Activated CD4-positive, alpha-beta T cell treated with anti-CD3 and anti-CD28 coated beads, Interleukin-2, amount 10 ng/mL, durations not matched to agents 24 days and 14 days (primary cell): ENCODE results near the gene FLNC. TPM values are rescaled to one million over a fixed set of nuclear protein-coding genes. Genes with fewer than 3 reads are reported as not detected.

Experiments
- DNase-seq: peaks from one replicate; pipeline ENCODE4 v3.0.0; 2022
- H3K27ac Mint-ChIP-seq: one replicate; pipeline ENCODE4 v1.8.0; 2022; ENCODE audit warnings: mild to moderate bottlenecking, mixed read lengths
- H3K27me3 Mint-ChIP-seq: one replicate; pipeline ENCODE4 v1.8.0; 2022; ENCODE audit warnings: mixed read lengths
- H3K36me3 Mint-ChIP-seq: one replicate; pipeline ENCODE4 v1.8.0; 2022; ENCODE audit warnings: low read depth, mild to moderate bottlenecking, mixed read lengths
- H3K4me1 Mint-ChIP-seq: one replicate; pipeline ENCODE4 v1.8.0; 2021; ENCODE audit warnings: mixed read lengths
- H3K4me3 Mint-ChIP-seq: one replicate; pipeline ENCODE4 v1.8.0; 2022; ENCODE audit warnings: mild to moderate bottlenecking, moderate library complexity, mixed read lengths
- H3K9me3 Mint-ChIP-seq: one replicate; pipeline ENCODE4 v1.8.0; 2021; ENCODE audit warnings: mixed read lengths
- intact Hi-C: fragments of 100-400 bp; cut with micrococcal nuclease; formaldehyde crosslinking; loops from one replicate; pipeline ENCODE4 v1.15.1; 2023
- total RNA-seq: library from RNA; stranded (reverse); gene quantifications from 2 replicates; pipeline ENCODE4 v1.2.3, GENCODE V29; 2022

The FLNC gene
- total RNA-seq: 0.02 and 0.09 TPM in 2 replicates

- DNase-seq: peak; percentile 79
- Mint-ChIP-seq H3K36me3 (no peaks in the 10 kb centered on the region), H3K27me3 (peaks cover 42% of the 10 kb centered on the region), H3K27ac (no peak within 1 kb of the TSS), H3K9me3 (no peaks in the 10 kb centered on the region), H3K4me3 (peak within 1 kb of the TSS; percentile 73), H3K4me1 (peaks cover 8% of the 10 kb centered on the region)
- intact Hi-C loops: no loop called here
Observed at GRCh38 chr7:128830231-128831177, at the start of gene FLNC. Gene FLNC, plus strand, starts transcription at chr7:128830406. Its CDS starts 232 bp downstream, at chr7:128830638.

- H3K9me3 Mint-ChIP-seq: peaks cover 17% of the 10 kb centered on the region
- H3K4me3 Mint-ChIP-seq: no peak overlapping the region
- no peak for DNase-seq
- intact Hi-C loops: no loop called here
- no peak overlapping the region for H3K27ac Mint-ChIP-seq
- peaks cover 9% of the 10 kb centered on the region for H3K4me1 Mint-ChIP-seq
- peaks cover 14% of the 10 kb centered on the region for H3K27me3 Mint-ChIP-seq
- H3K36me3 Mint-ChIP-seq: peaks cover 2% of the 10 kb centered on the region
Observed at GRCh38 chr7:128781126-128781525, 49.1 kb upstream of the FLNC start.

DNA sequence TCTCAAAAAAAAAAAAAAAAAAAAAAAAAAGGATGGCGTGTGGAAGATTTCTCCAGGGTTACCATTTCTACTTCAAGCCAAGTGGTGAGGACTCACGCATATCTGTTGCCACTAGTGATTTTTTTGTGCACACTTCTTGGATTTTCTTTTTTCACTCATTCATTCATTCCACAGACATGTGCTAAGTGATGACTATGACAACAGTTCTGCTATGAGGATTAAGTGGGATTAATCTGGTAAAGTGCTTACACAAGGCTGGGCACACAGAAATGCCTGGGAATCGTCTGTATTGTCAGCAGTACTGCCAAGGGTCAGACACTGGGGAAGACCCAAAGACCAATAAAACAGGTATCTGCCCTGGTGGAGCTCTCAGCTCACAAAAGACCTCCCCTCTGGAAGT is 48.4 kb upstream of the FLNC start:
- intact Hi-C loops: no loop called here
- no peak for DNase-seq
- Mint-ChIP-seq H3K36me3 (no peaks in the 10 kb centered on the region), H3K9me3 (peaks cover 13% of the 10 kb centered on the region), H3K27me3 (peaks cover 18% of the 10 kb centered on the region), H3K4me3 (no peak overlapping the region), H3K4me1 (peaks cover 6% of the 10 kb centered on the region), H3K27ac (no peak overlapping the region)

GRCh38 chr7:128783143-128783861 is 46.9 kb upstream of the FLNC start:
- H3K4me1 Mint-ChIP-seq: no peaks in the 10 kb centered on the region
- no peaks in the 10 kb centered on the region for H3K36me3 Mint-ChIP-seq
- intact Hi-C loops: no loop called here
- no peak for DNase-seq
- H3K4me3 Mint-ChIP-seq: no peak overlapping the region
- peaks cover 23% of the 10 kb centered on the region for H3K27me3 Mint-ChIP-seq
- no peak overlapping the region for H3K27ac Mint-ChIP-seq
- H3K9me3 Mint-ChIP-seq: no peaks in the 10 kb centered on the region

DNA sequence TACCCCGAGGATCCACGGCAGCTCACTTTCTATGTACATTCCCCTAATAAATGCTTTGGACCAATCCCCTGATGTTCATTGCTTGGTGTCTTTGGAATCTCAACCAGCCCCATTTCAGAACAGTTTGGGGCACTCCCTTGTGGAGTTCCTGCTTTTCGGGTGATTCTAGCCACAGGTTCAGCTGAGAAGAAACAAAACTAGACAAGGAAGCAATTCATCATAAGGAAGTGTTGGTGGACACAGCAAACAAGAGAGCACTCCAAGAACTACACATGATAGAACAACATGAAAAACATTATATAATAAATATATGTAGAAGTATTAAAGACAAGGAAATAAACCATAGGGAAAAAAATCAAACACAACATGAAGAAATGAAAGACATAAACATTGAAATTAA is 44.5 kb upstream of the FLNC start:
- no peaks in the 10 kb centered on the region for H3K36me3 Mint-ChIP-seq
- intact Hi-C loops: no loop called here
- no peaks in the 10 kb centered on the region for H3K9me3 Mint-ChIP-seq
- peaks cover 5% of the 10 kb centered on the region for H3K4me1 Mint-ChIP-seq
- H3K27me3 Mint-ChIP-seq: peaks cover 43% of the 10 kb centered on the region
- H3K27ac Mint-ChIP-seq: no peak overlapping the region
- DNase-seq: no peak
- H3K4me3 Mint-ChIP-seq: no peak overlapping the region

- intact Hi-C loops: no loop called here
- H3K4me1 Mint-ChIP-seq: peaks cover 8% of the 10 kb centered on the region
- DNase-seq: no peak
- H3K9me3 Mint-ChIP-seq: no peaks in the 10 kb centered on the region
- no peak overlapping the region for H3K27ac Mint-ChIP-seq
- H3K36me3 Mint-ChIP-seq: no peaks in the 10 kb centered on the region
- peaks cover 41% of the 10 kb centered on the region for H3K27me3 Mint-ChIP-seq
- H3K4me3 Mint-ChIP-seq: no peak overlapping the region
Observed at GRCh38 chr7:128788446-128789412, 41.5 kb upstream of the FLNC start.

DNA sequence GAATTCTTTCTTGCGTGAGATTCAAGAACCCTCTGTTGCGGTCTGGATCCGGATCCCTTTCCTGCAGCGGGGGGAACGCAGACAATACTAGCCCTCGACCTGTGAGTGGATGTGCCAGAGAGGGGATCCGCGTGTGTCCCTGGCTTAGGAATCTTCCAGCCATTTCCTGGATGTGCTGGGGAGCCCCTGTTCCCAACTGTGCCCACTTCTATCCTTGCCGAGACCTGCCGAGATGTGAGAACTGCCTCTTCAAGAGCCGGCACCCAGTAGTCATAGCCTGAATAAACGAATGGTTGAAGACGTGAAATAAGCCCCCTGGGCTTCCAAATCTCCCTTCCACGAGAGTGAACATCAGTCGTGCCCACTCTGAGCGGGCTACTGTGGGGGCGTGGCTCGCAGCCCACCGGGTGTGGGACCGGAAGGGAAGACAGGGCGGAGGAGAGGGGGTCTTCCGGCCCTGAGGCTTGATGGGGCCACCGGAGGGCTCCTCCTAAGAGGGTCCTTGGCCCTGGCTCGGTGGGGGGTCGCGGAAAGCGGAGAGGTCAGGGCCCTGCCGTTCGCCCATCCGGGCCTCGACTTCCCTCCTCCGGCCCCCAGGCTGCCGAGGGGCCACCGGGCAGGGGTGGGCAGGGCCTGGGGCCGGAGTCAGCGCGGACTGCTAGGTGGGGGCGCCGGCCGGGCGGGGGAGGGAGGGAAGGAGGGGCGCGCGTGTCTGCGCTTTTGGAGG is 39.7 kb upstream of the FLNC start:
- peaks cover 39% of the 10 kb centered on the region for H3K27me3 Mint-ChIP-seq
- peak overlapping the region; percentile 80 for H3K27ac Mint-ChIP-seq
- H3K9me3 Mint-ChIP-seq: no peaks in the 10 kb centered on the region
- peaks cover 2% of the 10 kb centered on the region for H3K36me3 Mint-ChIP-seq
- DNase-seq: peak; percentile 62
- peaks cover 9% of the 10 kb centered on the region for H3K4me1 Mint-ChIP-seq
- H3K4me3 Mint-ChIP-seq: peak overlapping the region; percentile 86
- intact Hi-C loops: loop anchor here (1.0 to 5.0 kb wide), 2 partner anchors 51 to 92 kb away; partner anchors contain the start of gene CALU

DNA sequence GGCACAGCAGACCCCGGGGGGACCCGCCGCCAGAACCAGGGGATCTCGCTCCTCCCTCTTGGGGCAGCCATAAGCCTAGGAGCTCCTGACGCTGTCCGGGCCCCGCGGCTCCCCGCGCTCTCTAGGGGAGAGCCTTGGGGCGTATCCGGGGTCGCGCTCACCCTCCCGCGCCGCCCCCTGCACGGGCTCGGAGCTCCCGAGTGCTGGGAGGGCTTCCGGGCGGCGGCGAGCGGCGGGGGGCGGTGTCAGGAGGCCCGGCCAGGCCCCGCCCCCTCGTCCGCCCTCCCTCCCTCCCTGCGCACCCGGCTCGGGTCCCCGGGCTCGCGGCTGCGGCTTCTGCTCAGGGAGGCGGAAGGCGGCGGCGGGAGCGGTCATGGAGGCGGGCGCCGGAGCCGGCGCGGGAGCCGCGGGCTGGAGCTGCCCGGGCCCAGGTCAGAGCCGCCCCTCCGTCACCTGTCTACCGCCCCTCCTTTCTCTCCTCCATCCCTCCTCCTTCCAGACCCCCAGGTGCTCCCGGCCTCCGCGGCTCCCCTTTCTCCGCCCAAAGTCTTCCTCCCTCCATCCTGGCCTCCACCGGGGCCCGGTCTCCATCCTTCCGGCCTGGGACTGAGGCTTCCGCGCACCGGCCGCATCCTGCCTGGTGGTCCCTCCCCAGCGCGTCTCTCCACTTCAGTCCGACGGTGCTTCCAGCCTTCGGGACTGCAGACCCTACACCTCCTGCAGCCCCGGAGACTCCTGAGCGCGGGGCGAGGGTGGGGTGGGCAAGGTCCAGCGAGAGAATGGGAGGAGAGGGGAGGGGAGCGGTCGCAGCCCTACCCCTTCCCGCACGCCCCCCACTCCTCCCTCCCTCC is 38.9 kb upstream of the FLNC start, which contains the start of gene CCDC136:
TSS of gene CCDC136 (plus strand) at position 848 of the 851 bp plus-strand sequence. CDS start 444 bp downstream, outside the sequence.
- Mint-ChIP-seq H3K36me3 (peaks cover 2% of the 10 kb centered on the region), H3K4me1 (peaks cover 9% of the 10 kb centered on the region), H3K4me3 (peak within 1 kb of the TSS; percentile 88), H3K27me3 (peaks cover 32% of the 10 kb centered on the region), H3K9me3 (no peaks in the 10 kb centered on the region), H3K27ac (peak within 1 kb of the TSS; percentile 64)
- intact Hi-C loops: loop anchor here (1.0 to 5.0 kb wide), 2 partner anchors 52 to 91 kb away; partner anchors contain the start of gene CALU
- DNase-seq: peak; percentile 93

GRCh38 chr7:128791972-128792327 is 38.3 kb upstream of the FLNC start:
- H3K4me1 Mint-ChIP-seq: peaks cover 9% of the 10 kb centered on the region
- H3K36me3 Mint-ChIP-seq: peaks cover 2% of the 10 kb centered on the region
- intact Hi-C loops: loop anchor here (1.0 to 5.0 kb wide), 2 partner anchors 53 to 90 kb away; partner anchors contain the start of gene CALU
- no peak overlapping the region for H3K27ac Mint-ChIP-seq
- H3K9me3 Mint-ChIP-seq: no peaks in the 10 kb centered on the region
- H3K4me3 Mint-ChIP-seq: peak overlapping the region; percentile 88
- DNase-seq: no peak
- peaks cover 30% of the 10 kb centered on the region for H3K27me3 Mint-ChIP-seq

GRCh38 chr7:128792471-128793180 is 37.6 kb upstream of the FLNC start:
- intact Hi-C loops: loop anchor here (5.0 kb wide), 1 partner anchor 90 kb away; no protein-coding TSS in a partner anchor
- Mint-ChIP-seq H3K9me3 (no peaks in the 10 kb centered on the region), H3K27ac (peak overlapping the region; percentile 60), H3K36me3 (peaks cover 2% of the 10 kb centered on the region), H3K27me3 (peaks cover 27% of the 10 kb centered on the region), H3K4me1 (peaks cover 9% of the 10 kb centered on the region), H3K4me3 (peak overlapping the region; percentile 70)
- no peak for DNase-seq

GRCh38 chr7:128793181-128793547 is 37.0 kb upstream of the FLNC start:
- intact Hi-C loops: loop anchor here (5.0 kb wide), 1 partner anchor 89 kb away; no protein-coding TSS in a partner anchor
- no peak overlapping the region for H3K27ac Mint-ChIP-seq
- H3K36me3 Mint-ChIP-seq: peaks cover 2% of the 10 kb centered on the region
- peaks cover 9% of the 10 kb centered on the region for H3K4me1 Mint-ChIP-seq
- DNase-seq: no peak
- H3K27me3 Mint-ChIP-seq: peaks cover 26% of the 10 kb centered on the region
- H3K4me3 Mint-ChIP-seq: no peak overlapping the region
- H3K9me3 Mint-ChIP-seq: no peaks in the 10 kb centered on the region
